Keratinocyte (primary cell): ENCODE data around the gene GLDC. TPM values are rescaled to one million over a fixed set of nuclear protein-coding genes. Genes with fewer than 3 reads are reported as not detected.

Experiments
- DNase-seq: peaks from one replicate; pipeline ENCODE4 v3.0.0-alpha.2; 2011; ENCODE audit warnings: low read depth, missing footprints, low spot score
- FAIRE-seq: peaks from 2 replicates; lab custom pipeline; 2011; peaks lifted over from hg19 to GRCh38; lab: Jason Lieb, UNC
- H2AFZ ChIP-seq: 2 replicates; pipeline ENCODE4 v1.6.0; 2012; ENCODE audit warnings: low read length, control low read depth, inconsistent platforms; ENCODE audit not compliant: control insufficient read depth
- H3K27ac ChIP-seq: 2 replicates; pipeline ENCODE4 v1.5.1; 2011; ENCODE audit warnings: low read length; ENCODE audit not compliant: control insufficient read depth, insufficient read depth
- H3K27me3 ChIP-seq: 3 replicates; pipeline ENCODE4 v1.6.0; 2011; ENCODE audit warnings: low read length; ENCODE audit not compliant: control insufficient read depth, insufficient read depth; ENCODE audit errors: extremely low read depth
- H3K36me3 ChIP-seq, 2 experiments: 2 replicates in 1 of 2; 3 replicates in 1 of 2; pipeline ENCODE4 v1.5.1; 2011; ENCODE audit warnings: low read length in 2 of 2, mild to moderate bottlenecking in 1 of 2; ENCODE audit not compliant: control insufficient read depth in 2 of 2, insufficient read depth in 2 of 2; ENCODE audit errors: extremely low read depth in 1 of 2
- H3K4me1 ChIP-seq: 3 replicates; pipeline ENCODE4 v1.5.1; 2011; ENCODE audit warnings: low read length; ENCODE audit not compliant: control insufficient read depth, insufficient read depth; ENCODE audit errors: extremely low read depth
- H3K4me2 ChIP-seq: 3 replicates; pipeline ENCODE4 v1.6.0; 2011; ENCODE audit warnings: low read depth, low read length; ENCODE audit not compliant: control insufficient read depth, insufficient read depth; ENCODE audit errors: extremely low read depth
- H3K4me3 ChIP-seq, 3 experiments: fragments of 200-600 bp in 1 of 3; sonication (generic) in 1 of 3; 2 replicates in 2 of 3; 3 replicates in 1 of 3; pipeline ENCODE4 v1.5.1; 2011 to 2016; ENCODE audit warnings: low read length in 3 of 3, mild to moderate bottlenecking in 3 of 3, control low read depth in 2 of 3, inconsistent platforms in 1 of 3, low read depth in 1 of 3, mixed read lengths in 1 of 3, mixed run types in 1 of 3, moderate library complexity in 1 of 3; ENCODE audit not compliant: control insufficient read depth in 2 of 3, insufficient read depth in 2 of 3; ENCODE audit errors: extremely low read depth in 1 of 3
- H3K79me2 ChIP-seq: 2 replicates; pipeline ENCODE4 v1.6.0; 2012; ENCODE audit warnings: low read length; ENCODE audit not compliant: control insufficient read depth, insufficient read depth
- H3K9ac ChIP-seq: 3 replicates; pipeline ENCODE4 v1.6.0; 2011; ENCODE audit warnings: low read length; ENCODE audit not compliant: control insufficient read depth, insufficient read depth; ENCODE audit errors: extremely low read depth
- H3K9me1 ChIP-seq: 3 replicates; pipeline ENCODE4 v1.6.0; 2011; ENCODE audit warnings: low read length; ENCODE audit not compliant: control insufficient read depth, insufficient read depth; ENCODE audit errors: extremely low read depth
- H3K9me3 ChIP-seq: 2 replicates; pipeline ENCODE4 v1.5.1; 2012; ENCODE audit warnings: low read depth, low read length; ENCODE audit not compliant: control insufficient read depth
- H4K20me1 ChIP-seq: 3 replicates; pipeline ENCODE4 v1.6.0; 2011; ENCODE audit warnings: low read length; ENCODE audit not compliant: control insufficient read depth, insufficient read depth; ENCODE audit errors: extremely low read depth
- EZH2 ChIP-seq: IDR thresholded peaks from one replicate; pipeline ENCODE4 v1.6.1; 2012; ENCODE audit warnings: inconsistent platforms, mild to moderate bottlenecking, low read length, moderate library complexity
- dilution Hi-C: fragments of 300-500 bp; cut with MboI; formaldehyde crosslinking; loops from one replicate; pipeline ENCODE4 v1.7.0; 2020; ENCODE audit warnings: low sequenced_read_pairs; ENCODE audit not compliant: extremely low pct_ligation_motif_present
- polyA plus RNA-seq, 5 experiments: library from polyadenylated mRNA; depleted of rRNA in 3 of 5; stranded (reverse) in 3 of 5; stranded (forward) in 1 of 5; unstranded in 1 of 5; fragments of >200 nt; gene quantifications; 1 replicate in 1 of 5; 2 replicates in 3 of 5; 3 replicates in 1 of 5; pipeline versions ENCODE4 v1.2.1 to v1.2.3, GENCODE V29; 2011 to 2012; ENCODE audit warnings: missing spikeins in 2 of 5, low read depth in 1 of 5, low replicate concordance in 1 of 5
- TF ChIP-seq, protein P1 (sequence below), 3 experiments: IDR thresholded peaks in 1 of 3; conservative IDR thresholded peaks in 1 of 3; optimal IDR thresholded peaks in 1 of 3; 2 replicates in 2 of 3; 3 replicates in 1 of 3; pipeline versions ENCODE3 to v1.5.1; 2011; ENCODE audit warnings: low read length in 3 of 3, mild to moderate bottlenecking in 3 of 3, moderate library complexity in 2 of 3, control low read depth in 1 of 3, inconsistent platforms in 1 of 3; ENCODE audit not compliant: insufficient read depth in 2 of 3; ENCODE audit errors: extremely low read depth in 1 of 3

GLDC gene
- polyA plus RNA-seq, 1 donor (not counting 4 experiments of a cell fraction or from before 2014, with no cell fraction given): 0.69 TPM

DNA sequence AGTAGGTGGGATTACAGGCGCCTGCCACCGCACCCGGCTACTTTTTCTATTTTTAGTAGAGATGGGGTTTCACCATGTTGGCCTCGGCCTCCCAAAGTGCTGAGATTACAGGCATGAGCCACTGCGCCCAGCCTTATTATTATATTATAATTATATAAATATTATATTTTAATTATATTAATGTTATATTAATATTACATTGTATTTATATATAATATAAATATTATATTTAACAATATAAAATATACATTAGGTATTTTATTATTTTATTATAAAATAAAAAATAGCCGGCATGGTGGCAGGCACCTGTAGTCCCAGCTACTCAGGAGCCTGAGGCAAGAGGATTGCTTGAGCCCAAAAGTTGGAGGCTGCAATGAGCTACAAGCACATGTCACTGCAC, 21.6 kb upstream of the GLDC start:
- Histone ChIP-seq H3K9me1 (no peaks in the 10 kb centered on the region), H3K4me2 (no peak overlapping the region), H4K20me1 (no peaks in the 10 kb centered on the region), H3K9me3 (no peaks in the 10 kb centered on the region), H3K36me3 (no peaks in the 10 kb centered on the region), H3K9ac (no peak overlapping the region), H2AFZ (no peak overlapping the region), H3K27ac (no peak overlapping the region), H3K4me3 (no peak overlapping the region), H3K27me3 (no peaks in the 10 kb centered on the region), H3K79me2 (no peaks in the 10 kb centered on the region), H3K4me1 (no peaks in the 10 kb centered on the region)
- no peak for DNase-seq
- FAIRE-seq: no peak
- dilution Hi-C loops: no loop called here
- no peak for TF ChIP-seq EZH2
- TF ChIP-seq, protein P1, sequence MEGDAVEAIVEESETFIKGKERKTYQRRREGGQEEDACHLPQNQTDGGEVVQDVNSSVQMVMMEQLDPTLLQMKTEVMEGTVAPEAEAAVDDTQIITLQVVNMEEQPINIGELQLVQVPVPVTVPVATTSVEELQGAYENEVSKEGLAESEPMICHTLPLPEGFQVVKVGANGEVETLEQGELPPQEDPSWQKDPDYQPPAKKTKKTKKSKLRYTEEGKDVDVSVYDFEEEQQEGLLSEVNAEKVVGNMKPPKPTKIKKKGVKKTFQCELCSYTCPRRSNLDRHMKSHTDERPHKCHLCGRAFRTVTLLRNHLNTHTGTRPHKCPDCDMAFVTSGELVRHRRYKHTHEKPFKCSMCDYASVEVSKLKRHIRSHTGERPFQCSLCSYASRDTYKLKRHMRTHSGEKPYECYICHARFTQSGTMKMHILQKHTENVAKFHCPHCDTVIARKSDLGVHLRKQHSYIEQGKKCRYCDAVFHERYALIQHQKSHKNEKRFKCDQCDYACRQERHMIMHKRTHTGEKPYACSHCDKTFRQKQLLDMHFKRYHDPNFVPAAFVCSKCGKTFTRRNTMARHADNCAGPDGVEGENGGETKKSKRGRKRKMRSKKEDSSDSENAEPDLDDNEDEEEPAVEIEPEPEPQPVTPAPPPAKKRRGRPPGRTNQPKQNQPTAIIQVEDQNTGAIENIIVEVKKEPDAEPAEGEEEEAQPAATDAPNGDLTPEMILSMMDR (optimal IDR thresholded peaks at IDR 0.05 in 1 of 3, IDR thresholded peaks at IDR 0.05 in 1 of 3, conservative IDR thresholded peaks at IDR 0.05 in 1 of 3; ENCODE audit: extremely low read depth in 1 of 3, insufficient read depth in 2 of 3, low read length in 3 of 3): no peak

DNA sequence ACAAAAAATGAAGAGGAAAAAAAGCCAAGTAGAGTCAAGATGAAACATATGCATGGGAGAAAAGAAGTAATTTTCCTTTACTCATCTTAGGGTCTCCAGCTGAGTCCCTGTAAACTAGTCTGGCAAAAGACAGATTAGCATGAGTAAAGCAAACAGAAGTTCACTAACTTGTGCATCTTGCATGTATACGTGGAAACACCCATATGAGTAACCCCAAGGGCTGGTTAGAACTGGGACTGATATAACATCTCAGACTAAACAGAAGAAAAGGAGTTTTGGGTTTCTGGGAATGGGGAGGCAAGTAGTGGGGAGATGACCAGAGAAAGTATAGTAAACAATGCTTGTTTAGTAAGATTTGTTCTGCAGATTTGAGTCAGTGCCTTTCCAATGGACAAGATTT, 20.1 kb upstream of the GLDC start:
- no peak overlapping the region for H3K27ac ChIP-seq
- no peaks in the 10 kb centered on the region for H4K20me1 ChIP-seq
- DNase-seq (no peak), FAIRE-seq (no peak)
- H3K79me2 ChIP-seq: no peaks in the 10 kb centered on the region
- H3K27me3 ChIP-seq: no peaks in the 10 kb centered on the region
- no peak overlapping the region for H3K4me2 ChIP-seq
- no peaks in the 10 kb centered on the region for H3K36me3 ChIP-seq
- H3K4me1 ChIP-seq: no peaks in the 10 kb centered on the region
- dilution Hi-C loops: no loop called here
- TF ChIP-seq, protein P1 (optimal IDR thresholded peaks at IDR 0.05 in 1 of 3, IDR thresholded peaks at IDR 0.05 in 1 of 3, conservative IDR thresholded peaks at IDR 0.05 in 1 of 3; ENCODE audit: extremely low read depth in 1 of 3, insufficient read depth in 2 of 3, low read length in 3 of 3): no peak
- TF ChIP-seq EZH2: no peak
- no peak overlapping the region for H3K9ac ChIP-seq
- H3K9me1 ChIP-seq: no peaks in the 10 kb centered on the region
- H2AFZ ChIP-seq: no peak overlapping the region
- H3K9me3 ChIP-seq: no peaks in the 10 kb centered on the region
- no peak overlapping the region for H3K4me3 ChIP-seq
